ENCODE results near the gene XRCC2.

The XRCC2 gene

GRCh38 chr7:152608208-152608607 lies 67.7 kb downstream of the XRCC2 start:
- DNase-seq = no peak

- no peak for DNase-seq
Measured at GRCh38 chr7:152607007-152607406, 68.9 kb downstream of the XRCC2 start.

GRCh38 chr7:152602962-152603361 lies 73.0 kb downstream of the XRCC2 start:
- no peak for DNase-seq

GRCh38 chr7:152601305-152601798 lies 74.6 kb downstream of the XRCC2 start:
- no peak for DNase-seq

GRCh38 chr7:152600266-152600665 lies 75.7 kb downstream of the XRCC2 start:
- DNase-seq = no peak

- DNase-seq = no peak
Measured at GRCh38 chr7:152597507-152597906, 78.4 kb downstream of the XRCC2 start.

- DNase-seq = no peak
Measured at GRCh38 chr7:152596824-152597223, 79.1 kb downstream of the XRCC2 start.

Data from activated CD4-positive, alpha-beta T cell treated with anti-CD3 and anti-CD28 coated beads, Interleukin-2, Interleukin-6, amounts not matched to agents 100 ng/mL and 50 ng/mL, durations not matched to agents 16 hours and 8 hours (primary cell).